GM23338 (cell line): ENCODE results near the gene RAB40B. TPM values are rescaled to one million over a fixed set of nuclear protein-coding genes. Genes with fewer than 3 reads are reported as not detected.

Experiments
- ATAC-seq: fragments of 200-7000 bp; cut with Tn5 transposase; 3 replicates; pipeline ENCODE4 v1.9.1; 2020
- DNase-seq: peaks from one replicate; pipeline ENCODE4 v3.0.0-alpha.2; 2015; ENCODE audit warnings: low spot score
- H2AFZ ChIP-seq: fragments of 200-600 bp; sonication (generic); 2 replicates; pipeline ENCODE4 v1.8.0; 2016; ENCODE audit warnings: antibody characterized with exemption, mild to moderate bottlenecking, moderate library complexity
- H3F3A ChIP-seq: fragments of 200-600 bp; sonication (generic); replicated peaks from 2 replicates; pipeline ENCODE4 v1.8.0; 2017; ENCODE audit warnings: antibody characterized with exemption, mixed run types, low read depth
- H3K27ac ChIP-seq: fragments of 200-600 bp; sonication (generic); 2 replicates; pipeline ENCODE4 v1.6.1; 2016; ENCODE audit warnings: low read depth
- H3K27me3 ChIP-seq: fragments of 200-600 bp; sonication (generic); 2 replicates; pipeline ENCODE4 v1.8.0; 2016; ENCODE audit warnings: mild to moderate bottlenecking, mixed run types, moderate library complexity; ENCODE audit not compliant: insufficient read depth
- H3K36me3 ChIP-seq: fragments of 200-600 bp; sonication (generic); 2 replicates; pipeline ENCODE4 v1.8.0; 2016; ENCODE audit warnings: mild to moderate bottlenecking; ENCODE audit not compliant: insufficient read depth
- H3K4me1 ChIP-seq: fragments of 200-600 bp; sonication (generic); 2 replicates; pipeline ENCODE4 v1.8.0; 2016; ENCODE audit warnings: mild to moderate bottlenecking, moderate library complexity; ENCODE audit not compliant: insufficient read depth
- H3K4me2 ChIP-seq: fragments of 200-600 bp; sonication (generic); 2 replicates; pipeline ENCODE4 v1.7.1; 2017; ENCODE audit warnings: mixed run types
- H3K4me3 ChIP-seq: fragments of 200-600 bp; sonication (generic); 2 replicates; pipeline ENCODE4 v1.6.1; 2016; ENCODE audit warnings: mixed run types
- H3K79me2 ChIP-seq: fragments of 200-600 bp; sonication (generic); replicated peaks from 2 replicates; pipeline ENCODE4 v1.8.0; 2017; ENCODE audit warnings: mild to moderate bottlenecking; ENCODE audit not compliant: insufficient read depth
- H3K9me2 ChIP-seq: fragments of 200-600 bp; sonication (generic); 2 replicates; pipeline ENCODE4 v1.8.0; 2017; ENCODE audit not compliant: insufficient read depth
- H4K20me1 ChIP-seq: fragments of 200-600 bp; sonication (generic); replicated peaks from 2 replicates; pipeline ENCODE4 v1.8.0; 2017; ENCODE audit warnings: mild to moderate bottlenecking; ENCODE audit not compliant: insufficient read depth
- H3K27ac Mint-ChIP-seq: 2 replicates; pipeline ENCODE4 v1.8.0; 2020; ENCODE audit warnings: inconsistent platforms, mild to moderate bottlenecking, moderate library complexity, mixed read lengths
- H3K27me3 Mint-ChIP-seq: 3 replicates; pipeline ENCODE4 v1.8.0; 2022; ENCODE audit warnings: low read depth, mild to moderate bottlenecking, moderate library complexity, mixed read lengths, inconsistent platforms; ENCODE audit not compliant: insufficient read depth, poor library complexity
- H3K36me3 Mint-ChIP-seq: 3 replicates; pipeline ENCODE4 v1.8.0; 2021; ENCODE audit warnings: low read depth, mild to moderate bottlenecking, inconsistent platforms, moderate library complexity, mixed read lengths
- H3K4me1 Mint-ChIP-seq: 3 replicates; pipeline ENCODE4 v1.8.0; 2020; ENCODE audit warnings: mild to moderate bottlenecking, inconsistent platforms, mixed read lengths
- H3K4me3 Mint-ChIP-seq: 3 replicates; pipeline ENCODE4 v1.8.0; 2021; ENCODE audit warnings: moderate library complexity, mild to moderate bottlenecking, inconsistent platforms, mixed read lengths
- H3K9me3 Mint-ChIP-seq: 3 replicates; pipeline ENCODE4 v1.8.0; 2020; ENCODE audit warnings: moderate library complexity, mild to moderate bottlenecking, inconsistent platforms, mixed read lengths
- CREB1 ChIP-seq: fragments of 250-450 bp; sonication (Bioruptor Pico); IDR thresholded peaks from 2 replicates; pipeline ENCODE4 v1.5.0; 2020; ENCODE audit warnings: low read depth, mild to moderate bottlenecking, moderate library complexity
- EZH2 ChIP-seq: fragments of 200-600 bp; sonication (generic); IDR thresholded peaks from one replicate; pipeline ENCODE4 v1.8.0; 2017; ENCODE audit warnings: antibody characterized with exemption, mild to moderate bottlenecking, low read depth; ENCODE audit not compliant: unreplicated experiment
- EZH2phosphoT487 ChIP-seq: fragments of 200-600 bp; sonication (generic); IDR thresholded peaks from one replicate; pipeline ENCODE4 v1.8.1; 2018; ENCODE audit warnings: antibody characterized with exemption; ENCODE audit not compliant: unreplicated experiment
- JUNB ChIP-seq: IDR thresholded peaks from one replicate; pipeline ENCODE4 v1.6.1; 2016; ENCODE audit warnings: antibody characterized with exemption; ENCODE audit not compliant: unreplicated experiment
- NANOG ChIP-seq: IDR thresholded peaks from 2 replicates; pipeline ENCODE4 v1.6.1; 2016; ENCODE audit warnings: antibody characterized with exemption, borderline replicate concordance
- POLR2AphosphoS5 ChIP-seq: IDR thresholded peaks from 2 replicates; pipeline ENCODE4 v1.6.1; 2016; ENCODE audit warnings: antibody characterized with exemption, low read depth
- STAT1 ChIP-seq: IDR thresholded peaks from one replicate; pipeline ENCODE4 v1.6.1; 2016; ENCODE audit warnings: antibody characterized with exemption; ENCODE audit not compliant: unreplicated experiment
- ZNF114 ChIP-seq: fragments of 250-450 bp; sonication (Bioruptor Pico); IDR thresholded peaks from 2 replicates; pipeline ENCODE4 v1.5.0; 2020; ENCODE audit warnings: mild to moderate bottlenecking, moderate library complexity
- ZNF331 ChIP-seq: fragments of 250-450 bp; sonication (Bioruptor Pico); IDR thresholded peaks from 2 replicates; pipeline ENCODE4 v1.5.0; 2020; ENCODE audit warnings: low read depth, mild to moderate bottlenecking, moderate library complexity
- polyA plus RNA-seq: library from polyadenylated mRNA; unstranded; fragments of >200 nt; fragmentation: Nextera tagmentation; extraction: Ambion mirVana; gene quantifications from 2 replicates; pipeline ENCODE4 v1.2.1, GENCODE V29; 2016
- total RNA-seq: library from RNA; depleted of rRNA; stranded (reverse); fragments of >200 nt; shearing (Covaris generic); gene quantifications from 2 replicates; pipeline ENCODE4 v1.2.3, GENCODE V29; 2014
- TF ChIP-seq, protein P1 (sequence below): IDR thresholded peaks from 2 replicates; pipeline ENCODE4 v1.6.1; 2016; ENCODE audit warnings: antibody characterized with exemption
- TF ChIP-seq, protein P2 (sequence below): fragments of 250-450 bp; sonication (Bioruptor Pico); IDR thresholded peaks from 2 replicates; pipeline ENCODE4 v1.5.0; 2020; ENCODE audit warnings: mild to moderate bottlenecking, moderate library complexity
- TF ChIP-seq, protein P3 (sequence below): IDR thresholded peaks from one replicate; pipeline ENCODE4 v1.6.1; 2018; ENCODE audit warnings: antibody characterized with exemption; ENCODE audit not compliant: unreplicated experiment
- TF ChIP-seq, protein P4 (sequence below), 2 experiments: fragments of 200-600 bp in 1 of 2; sonication (generic) in 1 of 2; conservative IDR thresholded peaks; 2 replicates each; pipeline versions ENCODE4 v1.5.1 to v1.6.1; 2016 to 2017; ENCODE audit warnings: antibody characterized with exemption in 2 of 2, low read depth in 2 of 2, mild to moderate bottlenecking in 2 of 2, moderate library complexity in 1 of 2

Gene RAB40B
- total and polyA plus RNA-seq, 2 experiments from 2014 or later, result 4.2 to 5.2 TPM

DNA sequence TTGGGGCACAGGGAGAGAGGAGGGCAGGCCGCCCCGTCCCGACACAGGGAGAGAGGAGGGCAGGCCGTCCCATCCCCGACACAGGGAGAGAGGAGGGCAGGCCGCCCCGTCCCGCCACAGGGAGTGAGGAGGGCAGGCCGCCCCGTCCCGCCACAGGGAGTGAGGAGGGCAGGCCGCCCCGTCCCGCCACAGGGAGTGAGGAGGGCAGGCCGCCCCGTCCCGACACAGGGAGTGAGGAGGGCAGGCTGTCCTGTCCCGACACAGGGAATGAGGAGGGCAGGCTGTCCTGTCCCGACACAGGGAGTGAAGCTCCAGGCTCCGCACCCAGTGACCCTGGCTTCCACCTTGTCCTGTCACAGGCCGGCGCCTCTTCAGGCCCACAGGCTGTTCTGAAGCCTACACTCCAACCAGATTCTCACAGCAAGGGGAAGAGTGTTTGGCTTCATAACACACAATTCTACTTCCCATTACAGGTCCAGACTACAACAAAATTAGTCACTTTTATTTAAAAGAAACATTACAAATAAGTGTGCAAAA is 84.3 kb downstream of the RAB40B start:
- Histone ChIP-seq H3K79me2 (no peaks in the 10 kb centered on the region), H3K27me3 (no peaks in the 10 kb centered on the region), H2AFZ (no peak overlapping the region), H3K4me3 (no peak overlapping the region), H4K20me1 (peaks cover 3% of the 10 kb centered on the region; the same call in 1 of the 2 replicates), H3K27ac (no peak overlapping the region), H3K4me2 (no peak overlapping the region), H3K36me3 (peaks cover 15% of the 10 kb centered on the region), H3F3A (no peaks in the 10 kb centered on the region), H3K9me2 (no peaks in the 10 kb centered on the region), H3K4me1 (peaks cover 4% of the 10 kb centered on the region; the same call in 1 of the 2 replicates)
- Mint-ChIP-seq H3K27ac (peak overlapping the region; percentile 75; the same call in 1 of the 2 replicates), H3K4me3 (no peak overlapping the region; the same call in 2 of the 3 replicates), H3K4me1 (peaks cover 7% of the 10 kb centered on the region), H3K9me3 (no peaks in the 10 kb centered on the region), H3K27me3 (peaks cover 8% of the 10 kb centered on the region), H3K36me3 (peaks cover 61% of the 10 kb centered on the region)
- DNase-seq (no peak), ATAC-seq (peak; percentile 15)
- TF ChIP-seq ZNF331 (CRISPR knock-in tag) (no peak), EZH2 (no peak), POLR2AphosphoS5 (no peak), CREB1 (CRISPR knock-in tag) (no peak), NANOG (no peak), JUNB (no peak), ZNF114 (CRISPR knock-in tag) (no peak), STAT1 (no peak), EZH2phosphoT487 (no peak)
- TF ChIP-seq, protein P1, sequence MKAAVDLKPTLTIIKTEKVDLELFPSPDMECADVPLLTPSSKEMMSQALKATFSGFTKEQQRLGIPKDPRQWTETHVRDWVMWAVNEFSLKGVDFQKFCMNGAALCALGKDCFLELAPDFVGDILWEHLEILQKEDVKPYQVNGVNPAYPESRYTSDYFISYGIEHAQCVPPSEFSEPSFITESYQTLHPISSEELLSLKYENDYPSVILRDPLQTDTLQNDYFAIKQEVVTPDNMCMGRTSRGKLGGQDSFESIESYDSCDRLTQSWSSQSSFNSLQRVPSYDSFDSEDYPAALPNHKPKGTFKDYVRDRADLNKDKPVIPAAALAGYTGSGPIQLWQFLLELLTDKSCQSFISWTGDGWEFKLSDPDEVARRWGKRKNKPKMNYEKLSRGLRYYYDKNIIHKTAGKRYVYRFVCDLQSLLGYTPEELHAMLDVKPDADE, result no peak
- TF ChIP-seq, protein P2, sequence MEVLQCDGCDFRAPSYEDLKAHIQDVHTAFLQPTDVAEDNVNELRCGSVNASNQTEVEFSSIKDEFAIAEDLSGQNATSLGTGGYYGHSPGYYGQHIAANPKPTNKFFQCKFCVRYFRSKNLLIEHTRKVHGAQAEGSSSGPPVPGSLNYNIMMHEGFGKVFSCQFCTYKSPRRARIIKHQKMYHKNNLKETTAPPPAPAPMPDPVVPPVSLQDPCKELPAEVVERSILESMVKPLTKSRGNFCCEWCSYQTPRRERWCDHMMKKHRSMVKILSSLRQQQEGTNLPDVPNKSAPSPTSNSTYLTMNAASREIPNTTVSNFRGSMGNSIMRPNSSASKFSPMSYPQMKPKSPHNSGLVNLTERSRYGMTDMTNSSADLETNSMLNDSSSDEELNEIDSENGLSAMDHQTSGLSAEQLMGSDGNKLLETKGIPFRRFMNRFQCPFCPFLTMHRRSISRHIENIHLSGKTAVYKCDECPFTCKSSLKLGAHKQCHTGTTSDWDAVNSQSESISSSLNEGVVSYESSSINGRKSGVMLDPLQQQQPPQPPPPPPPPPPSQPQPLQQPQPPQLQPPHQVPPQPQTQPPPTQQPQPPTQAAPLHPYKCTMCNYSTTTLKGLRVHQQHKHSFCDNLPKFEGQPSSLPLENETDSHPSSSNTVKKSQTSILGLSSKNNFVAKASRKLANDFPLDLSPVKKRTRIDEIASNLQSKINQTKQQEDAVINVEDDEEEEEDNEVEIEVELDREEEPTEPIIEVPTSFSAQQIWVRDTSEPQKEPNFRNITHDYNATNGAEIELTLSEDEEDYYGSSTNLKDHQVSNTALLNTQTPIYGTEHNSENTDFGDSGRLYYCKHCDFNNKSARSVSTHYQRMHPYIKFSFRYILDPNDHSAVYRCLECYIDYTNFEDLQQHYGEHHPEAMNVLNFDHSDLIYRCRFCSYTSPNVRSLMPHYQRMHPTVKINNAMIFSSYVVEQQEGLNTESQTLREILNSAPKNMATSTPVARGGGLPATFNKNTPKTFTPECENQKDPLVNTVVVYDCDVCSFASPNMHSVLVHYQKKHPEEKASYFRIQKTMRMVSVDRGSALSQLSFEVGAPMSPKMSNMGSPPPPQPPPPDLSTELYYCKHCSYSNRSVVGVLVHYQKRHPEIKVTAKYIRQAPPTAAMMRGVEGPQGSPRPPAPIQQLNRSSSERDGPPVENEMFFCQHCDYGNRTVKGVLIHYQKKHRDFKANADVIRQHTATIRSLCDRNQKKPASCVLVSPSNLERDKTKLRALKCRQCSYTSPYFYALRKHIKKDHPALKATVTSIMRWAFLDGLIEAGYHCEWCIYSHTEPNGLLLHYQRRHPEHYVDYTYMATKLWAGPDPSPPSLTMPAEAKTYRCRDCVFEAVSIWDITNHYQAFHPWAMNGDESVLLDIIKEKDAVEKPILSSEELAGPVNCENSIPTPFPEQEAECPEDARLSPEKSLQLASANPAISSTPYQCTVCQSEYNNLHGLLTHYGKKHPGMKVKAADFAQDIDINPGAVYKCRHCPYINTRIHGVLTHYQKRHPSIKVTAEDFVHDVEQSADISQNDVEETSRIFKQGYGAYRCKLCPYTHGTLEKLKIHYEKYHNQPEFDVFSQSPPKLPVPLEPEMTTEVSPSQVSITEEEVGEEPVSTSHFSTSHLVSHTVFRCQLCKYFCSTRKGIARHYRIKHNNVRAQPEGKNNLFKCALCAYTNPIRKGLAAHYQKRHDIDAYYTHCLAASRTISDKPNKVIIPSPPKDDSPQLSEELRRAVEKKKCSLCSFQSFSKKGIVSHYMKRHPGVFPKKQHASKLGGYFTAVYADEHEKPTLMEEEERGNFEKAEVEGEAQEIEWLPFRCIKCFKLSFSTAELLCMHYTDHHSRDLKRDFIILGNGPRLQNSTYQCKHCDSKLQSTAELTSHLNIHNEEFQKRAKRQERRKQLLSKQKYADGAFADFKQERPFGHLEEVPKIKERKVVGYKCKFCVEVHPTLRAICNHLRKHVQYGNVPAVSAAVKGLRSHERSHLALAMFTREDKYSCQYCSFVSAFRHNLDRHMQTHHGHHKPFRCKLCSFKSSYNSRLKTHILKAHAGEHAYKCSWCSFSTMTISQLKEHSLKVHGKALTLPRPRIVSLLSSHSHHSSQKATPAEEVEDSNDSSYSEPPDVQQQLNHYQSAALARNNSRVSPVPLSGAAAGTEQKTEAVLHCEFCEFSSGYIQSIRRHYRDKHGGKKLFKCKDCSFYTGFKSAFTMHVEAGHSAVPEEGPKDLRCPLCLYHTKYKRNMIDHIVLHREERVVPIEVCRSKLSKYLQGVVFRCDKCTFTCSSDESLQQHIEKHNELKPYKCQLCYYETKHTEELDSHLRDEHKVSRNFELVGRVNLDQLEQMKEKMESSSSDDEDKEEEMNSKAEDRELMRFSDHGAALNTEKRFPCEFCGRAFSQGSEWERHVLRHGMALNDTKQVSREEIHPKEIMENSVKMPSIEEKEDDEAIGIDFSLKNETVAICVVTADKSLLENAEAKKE, result no peak
- TF ChIP-seq, protein P3, sequence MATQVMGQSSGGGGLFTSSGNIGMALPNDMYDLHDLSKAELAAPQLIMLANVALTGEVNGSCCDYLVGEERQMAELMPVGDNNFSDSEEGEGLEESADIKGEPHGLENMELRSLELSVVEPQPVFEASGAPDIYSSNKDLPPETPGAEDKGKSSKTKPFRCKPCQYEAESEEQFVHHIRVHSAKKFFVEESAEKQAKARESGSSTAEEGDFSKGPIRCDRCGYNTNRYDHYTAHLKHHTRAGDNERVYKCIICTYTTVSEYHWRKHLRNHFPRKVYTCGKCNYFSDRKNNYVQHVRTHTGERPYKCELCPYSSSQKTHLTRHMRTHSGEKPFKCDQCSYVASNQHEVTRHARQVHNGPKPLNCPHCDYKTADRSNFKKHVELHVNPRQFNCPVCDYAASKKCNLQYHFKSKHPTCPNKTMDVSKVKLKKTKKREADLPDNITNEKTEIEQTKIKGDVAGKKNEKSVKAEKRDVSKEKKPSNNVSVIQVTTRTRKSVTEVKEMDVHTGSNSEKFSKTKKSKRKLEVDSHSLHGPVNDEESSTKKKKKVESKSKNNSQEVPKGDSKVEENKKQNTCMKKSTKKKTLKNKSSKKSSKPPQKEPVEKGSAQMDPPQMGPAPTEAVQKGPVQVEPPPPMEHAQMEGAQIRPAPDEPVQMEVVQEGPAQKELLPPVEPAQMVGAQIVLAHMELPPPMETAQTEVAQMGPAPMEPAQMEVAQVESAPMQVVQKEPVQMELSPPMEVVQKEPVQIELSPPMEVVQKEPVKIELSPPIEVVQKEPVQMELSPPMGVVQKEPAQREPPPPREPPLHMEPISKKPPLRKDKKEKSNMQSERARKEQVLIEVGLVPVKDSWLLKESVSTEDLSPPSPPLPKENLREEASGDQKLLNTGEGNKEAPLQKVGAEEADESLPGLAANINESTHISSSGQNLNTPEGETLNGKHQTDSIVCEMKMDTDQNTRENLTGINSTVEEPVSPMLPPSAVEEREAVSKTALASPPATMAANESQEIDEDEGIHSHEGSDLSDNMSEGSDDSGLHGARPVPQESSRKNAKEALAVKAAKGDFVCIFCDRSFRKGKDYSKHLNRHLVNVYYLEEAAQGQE, result no peak
- TF ChIP-seq, protein P4, sequence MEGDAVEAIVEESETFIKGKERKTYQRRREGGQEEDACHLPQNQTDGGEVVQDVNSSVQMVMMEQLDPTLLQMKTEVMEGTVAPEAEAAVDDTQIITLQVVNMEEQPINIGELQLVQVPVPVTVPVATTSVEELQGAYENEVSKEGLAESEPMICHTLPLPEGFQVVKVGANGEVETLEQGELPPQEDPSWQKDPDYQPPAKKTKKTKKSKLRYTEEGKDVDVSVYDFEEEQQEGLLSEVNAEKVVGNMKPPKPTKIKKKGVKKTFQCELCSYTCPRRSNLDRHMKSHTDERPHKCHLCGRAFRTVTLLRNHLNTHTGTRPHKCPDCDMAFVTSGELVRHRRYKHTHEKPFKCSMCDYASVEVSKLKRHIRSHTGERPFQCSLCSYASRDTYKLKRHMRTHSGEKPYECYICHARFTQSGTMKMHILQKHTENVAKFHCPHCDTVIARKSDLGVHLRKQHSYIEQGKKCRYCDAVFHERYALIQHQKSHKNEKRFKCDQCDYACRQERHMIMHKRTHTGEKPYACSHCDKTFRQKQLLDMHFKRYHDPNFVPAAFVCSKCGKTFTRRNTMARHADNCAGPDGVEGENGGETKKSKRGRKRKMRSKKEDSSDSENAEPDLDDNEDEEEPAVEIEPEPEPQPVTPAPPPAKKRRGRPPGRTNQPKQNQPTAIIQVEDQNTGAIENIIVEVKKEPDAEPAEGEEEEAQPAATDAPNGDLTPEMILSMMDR (conservative IDR thresholded peaks at IDR 0.05; ENCODE audit: low read depth in 2 of 2), result no peak
